GM19324 (cell line): Measurements from ENCODE around the gene SUN1.
"Not testable (repeated sequence)": the region's sequence is repeated elsewhere in the genome, so short reads cannot be mapped to it uniquely, and the experiment has no call there.

ENCODE experiments used
- ATAC-seq: cut with Tn5 transposase; IDR thresholded peaks from one replicate; pipeline ENCODE4 v1.9.1; 2021; ENCODE audit warnings: mild to moderate bottlenecking, moderate library complexity; ENCODE audit not compliant: unreplicated experiment, low FRiP score

Gene SUN1

DNA sequence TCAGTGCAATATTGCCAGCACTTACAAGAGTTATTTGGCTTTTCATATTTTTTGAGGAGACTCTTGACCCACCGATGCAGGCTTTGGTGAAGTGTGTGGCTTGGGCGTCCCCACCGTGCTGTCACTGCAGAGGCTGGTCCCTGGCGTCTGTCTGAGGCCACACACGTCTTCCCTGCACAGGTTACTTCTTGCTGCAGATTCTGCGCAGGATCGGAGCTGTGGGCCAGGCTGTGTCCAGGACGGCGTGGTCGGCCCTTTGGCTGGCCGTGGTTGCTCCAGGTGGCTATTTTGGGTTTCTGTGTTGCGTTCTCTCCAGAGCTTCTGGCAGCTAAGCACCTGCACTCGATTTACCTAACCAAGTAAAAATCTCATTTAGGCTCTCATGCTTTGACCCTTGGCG is 18.9 kb downstream of the SUN1 start:
- no peak for ATAC-seq

DNA sequence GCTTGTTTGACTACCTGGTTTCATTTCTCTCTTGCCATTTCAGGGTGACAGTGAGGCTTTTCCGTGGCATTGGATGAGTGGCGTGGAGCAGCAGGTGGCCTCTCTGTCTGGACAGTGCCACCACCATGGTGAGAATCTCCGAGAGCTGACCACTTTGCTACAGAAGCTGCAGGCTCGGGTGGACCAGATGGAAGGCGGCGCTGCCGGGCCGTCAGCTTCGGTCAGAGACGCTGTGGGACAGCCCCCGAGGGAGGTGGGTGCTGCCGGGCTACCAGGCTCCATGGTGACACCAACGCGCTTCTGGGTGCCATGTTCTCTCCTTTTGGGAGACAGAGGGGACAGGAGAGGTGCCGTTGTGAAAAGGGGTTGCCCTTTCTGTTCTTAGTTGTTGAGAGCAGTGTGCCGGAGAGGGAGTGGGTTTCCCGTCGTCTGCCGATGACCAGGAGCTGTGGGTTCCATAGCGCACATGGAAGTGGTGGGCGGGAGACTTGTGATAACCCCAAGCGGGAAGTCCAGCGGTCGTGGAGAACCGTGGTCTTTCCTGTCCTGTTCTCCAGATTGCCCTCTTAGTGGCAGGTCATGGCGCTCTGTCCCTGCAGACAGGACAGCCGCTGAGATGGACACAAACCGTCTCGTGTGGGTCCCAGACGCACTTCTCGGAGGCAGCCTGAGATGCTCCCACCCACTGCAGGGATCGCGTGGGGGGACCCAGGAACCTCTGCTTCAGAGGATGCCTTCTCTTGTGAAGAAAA is 21.3 kb downstream of the SUN1 start:
- no peak for ATAC-seq

DNA sequence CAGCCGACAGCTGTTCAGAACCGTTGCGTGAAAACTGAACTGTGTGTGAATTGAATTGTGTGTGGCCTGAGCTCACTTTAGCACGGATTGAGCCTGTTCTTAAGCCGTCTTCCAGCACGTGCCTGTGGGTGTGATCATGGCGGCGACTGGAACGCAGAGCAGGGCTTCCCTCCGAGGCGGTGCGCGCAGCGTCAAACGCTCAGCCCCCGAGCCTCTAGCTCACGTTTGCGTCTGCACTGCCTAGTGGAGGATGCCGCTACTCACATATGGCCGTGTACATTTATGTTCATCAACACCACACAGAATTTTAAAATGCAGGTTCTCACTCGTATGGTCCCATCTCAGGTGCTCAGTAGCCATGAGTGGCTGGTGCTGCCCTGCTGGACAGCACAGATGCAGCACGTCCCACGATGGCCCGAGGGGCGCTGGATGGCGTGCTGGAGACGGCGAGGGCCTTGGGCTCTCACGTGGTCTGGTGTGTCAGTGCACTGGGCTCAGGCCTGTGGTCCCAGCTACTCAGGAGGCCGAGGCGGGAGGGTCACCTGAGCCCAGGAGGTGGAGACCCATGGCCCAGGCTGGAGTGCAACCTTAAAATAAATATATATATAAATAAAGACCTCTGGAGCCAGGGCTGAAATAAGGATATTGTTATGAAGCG is 22.0 kb downstream of the SUN1 start:
- no peak for ATAC-seq

DNA sequence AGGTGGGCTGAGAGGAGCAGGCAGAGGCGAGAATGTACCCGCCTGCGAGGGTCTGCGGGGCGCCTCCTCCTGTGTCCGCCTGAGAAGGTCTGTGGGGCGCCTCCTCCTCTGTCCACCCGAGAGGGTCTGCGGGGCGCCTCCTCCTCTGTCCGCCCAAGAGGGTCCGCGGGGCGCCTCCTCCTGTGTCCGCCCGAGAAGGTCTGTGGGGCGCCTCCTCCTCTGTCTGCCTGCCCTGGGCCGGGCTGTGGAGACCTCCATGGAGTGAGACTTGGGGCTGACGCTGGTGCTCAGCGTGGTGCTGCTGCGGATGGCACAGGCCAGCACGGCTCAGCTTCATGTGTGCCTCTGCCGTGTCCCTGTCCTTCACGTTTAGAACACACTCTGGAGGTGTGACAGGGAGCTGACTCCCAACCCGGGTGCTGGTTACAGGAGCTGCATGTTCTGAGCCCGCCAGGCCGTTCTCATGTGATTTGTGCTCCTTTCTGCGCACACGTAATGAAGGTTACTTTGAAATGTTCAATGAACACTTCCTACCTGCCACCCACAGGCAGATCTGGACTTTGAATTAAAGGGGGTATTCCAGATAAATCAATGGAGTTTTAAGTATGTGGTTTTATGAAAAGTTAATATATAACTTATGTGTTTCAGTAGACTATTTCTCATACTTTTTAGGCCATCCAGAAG is 23.6 kb downstream of the SUN1 start:
- no peak for ATAC-seq

DNA sequence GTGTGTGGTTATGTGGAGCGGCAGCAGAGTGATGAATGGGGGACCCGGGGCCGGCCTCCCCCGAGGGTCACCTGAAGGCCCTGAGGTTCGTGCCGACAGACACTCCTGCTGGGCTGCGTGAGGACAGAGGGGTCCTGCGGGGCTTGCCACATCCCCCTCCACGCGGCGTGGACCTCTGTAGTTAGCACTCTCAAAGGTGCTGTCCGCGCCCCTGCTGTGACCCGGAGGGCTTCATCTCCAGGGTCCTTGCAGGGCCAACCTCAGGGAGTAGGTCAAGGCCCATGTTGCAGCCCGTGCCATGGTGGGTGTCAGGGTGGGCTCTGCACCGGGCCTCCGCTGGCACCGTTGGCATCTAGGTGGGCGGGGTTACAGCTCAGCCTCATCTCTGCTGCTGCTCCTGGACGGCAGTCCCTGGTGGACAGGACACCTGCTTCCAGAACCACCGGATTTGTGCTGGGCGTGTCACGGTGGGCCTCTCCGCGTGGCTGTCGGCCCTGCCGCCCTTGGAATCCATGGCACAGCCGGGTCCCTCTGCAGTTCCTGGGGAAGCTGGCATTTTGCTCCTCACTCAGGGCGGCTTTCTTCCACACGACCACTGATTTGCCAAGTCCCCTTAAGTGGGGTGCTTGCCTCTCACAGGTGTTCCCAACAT is 24.3 kb downstream of the SUN1 start:
- no peak for ATAC-seq

DNA sequence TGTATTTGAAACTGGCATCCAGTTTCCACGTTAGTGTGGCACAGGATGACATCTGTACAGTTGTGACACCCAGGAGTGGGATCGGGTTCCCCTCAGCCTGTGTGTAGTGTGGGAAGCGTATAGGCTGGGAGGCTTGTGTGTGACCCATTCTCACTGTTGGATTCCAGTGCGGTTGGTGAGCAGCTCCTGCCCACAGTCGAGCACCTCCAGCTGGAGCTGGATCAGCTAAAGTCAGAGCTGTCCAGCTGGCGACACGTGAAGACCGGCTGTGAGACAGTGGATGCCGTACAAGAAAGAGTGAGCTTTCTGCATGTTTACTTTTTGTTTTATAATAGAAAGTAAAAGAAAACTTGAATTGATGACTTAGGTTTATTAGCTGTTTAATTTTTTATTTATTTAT is 25.4 kb downstream of the SUN1 start:
- no peak for ATAC-seq

DNA sequence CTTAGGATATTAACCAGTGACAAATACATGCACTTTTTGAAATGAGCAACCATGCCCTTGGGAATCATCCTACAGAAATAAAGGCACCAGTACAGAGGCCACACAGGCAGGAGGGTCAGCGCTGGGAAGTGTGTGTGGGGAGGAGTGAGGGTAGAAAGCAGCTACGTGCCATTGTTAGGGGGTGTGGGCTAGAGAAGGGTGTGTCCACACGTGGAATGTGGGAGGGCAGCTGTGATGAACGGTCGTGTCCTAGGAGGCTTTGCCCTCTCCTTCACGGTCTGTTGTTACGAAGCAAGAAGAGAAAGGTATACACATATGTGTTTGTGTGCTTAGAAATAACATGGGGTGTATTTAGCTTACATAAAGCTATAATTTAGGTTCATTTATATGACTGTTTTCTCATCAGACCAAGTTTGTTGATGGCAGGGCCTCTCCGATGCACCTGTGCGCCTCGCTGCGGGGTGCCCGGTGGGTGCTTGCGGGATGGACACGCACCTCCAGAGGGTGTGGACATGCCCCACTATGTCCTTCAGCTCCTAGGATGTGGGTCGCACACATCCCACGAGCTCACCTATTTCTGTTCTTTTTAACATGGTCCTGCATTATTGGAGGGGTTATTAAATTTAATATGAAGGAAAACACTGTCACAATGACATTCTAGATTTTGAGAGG is 27.2 kb downstream of the SUN1 start:
- no peak for ATAC-seq

DNA sequence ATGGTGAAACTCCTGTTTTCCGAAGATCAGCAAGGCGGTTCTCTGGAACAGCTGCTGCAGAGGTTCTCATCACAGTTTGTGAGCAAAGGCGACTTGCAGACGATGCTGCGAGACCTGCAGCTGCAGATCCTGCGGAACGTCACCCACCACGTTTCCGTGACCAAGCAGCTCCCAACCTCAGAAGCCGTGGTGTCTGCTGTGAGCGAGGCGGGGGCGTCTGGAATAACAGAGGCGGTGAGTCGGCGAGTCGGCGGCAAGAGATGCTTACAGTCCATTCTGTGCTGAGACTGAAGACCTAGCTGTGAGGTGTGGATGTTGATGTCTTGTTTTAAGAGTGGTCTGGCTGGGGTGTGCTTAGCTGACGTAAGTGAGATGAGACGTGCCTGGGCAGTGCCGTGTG is 27.9 kb downstream of the SUN1 start:
- no peak for ATAC-seq

DNA sequence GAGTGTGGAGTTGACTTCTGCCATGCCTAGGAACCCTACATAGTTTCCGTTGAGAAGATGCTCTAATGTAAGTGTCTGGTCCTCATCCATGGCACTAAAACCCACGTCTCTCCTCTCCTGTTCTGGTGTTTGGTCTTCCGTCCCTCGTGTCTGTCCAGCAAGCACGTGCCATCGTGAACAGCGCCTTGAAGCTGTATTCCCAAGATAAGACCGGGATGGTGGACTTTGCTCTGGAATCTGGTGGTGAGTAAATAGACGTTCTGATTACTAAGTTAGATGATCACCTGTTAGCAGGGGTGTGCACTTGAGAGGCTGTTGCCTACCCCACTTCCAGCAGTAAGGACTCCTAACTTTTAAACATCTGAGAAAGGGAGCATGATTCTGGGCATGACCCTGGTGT is 28.9 kb downstream of the SUN1 start:
- no peak for ATAC-seq

DNA sequence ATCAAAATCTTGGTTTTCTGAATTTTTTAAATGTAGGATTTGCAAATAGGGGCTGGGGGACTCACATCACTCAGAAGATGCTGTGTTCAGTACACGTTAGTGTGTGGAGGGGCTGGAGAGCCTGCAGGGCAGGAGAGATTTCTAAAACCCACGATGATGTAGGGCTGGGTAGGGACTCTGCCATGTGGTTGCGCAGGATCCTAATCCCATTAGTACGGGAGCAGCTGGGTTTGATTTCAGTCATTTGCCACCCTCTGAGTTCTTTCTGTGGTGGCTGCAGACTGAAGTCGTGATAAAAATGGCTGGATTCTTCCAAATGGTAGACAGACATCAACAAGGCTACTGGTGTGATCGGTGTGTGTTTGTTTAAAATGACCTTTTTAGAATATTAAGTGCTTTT is 29.9 kb downstream of the SUN1 start:
- ATAC-seq = no peak

DNA sequence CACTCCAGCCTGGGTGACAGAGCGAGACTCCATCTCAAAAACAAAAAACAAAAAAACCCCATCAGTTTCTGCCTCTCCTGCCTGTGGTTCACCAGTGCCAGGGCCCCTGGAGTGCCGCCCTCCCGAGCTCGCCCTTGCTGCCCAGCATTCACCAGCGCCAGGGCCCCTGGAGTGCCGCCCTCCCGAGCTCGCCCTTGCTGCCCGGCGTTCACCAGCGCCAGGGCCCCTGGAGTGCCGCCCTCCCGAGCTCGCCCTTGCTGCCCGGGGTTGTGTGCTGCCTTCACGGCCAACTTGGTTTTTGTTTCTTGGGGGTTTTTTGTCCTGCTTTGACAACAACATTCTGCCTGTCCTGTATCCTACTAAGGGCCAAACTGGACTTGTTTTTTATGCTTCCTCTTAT is 30.8 kb downstream of the SUN1 start:
- no peak for ATAC-seq

DNA sequence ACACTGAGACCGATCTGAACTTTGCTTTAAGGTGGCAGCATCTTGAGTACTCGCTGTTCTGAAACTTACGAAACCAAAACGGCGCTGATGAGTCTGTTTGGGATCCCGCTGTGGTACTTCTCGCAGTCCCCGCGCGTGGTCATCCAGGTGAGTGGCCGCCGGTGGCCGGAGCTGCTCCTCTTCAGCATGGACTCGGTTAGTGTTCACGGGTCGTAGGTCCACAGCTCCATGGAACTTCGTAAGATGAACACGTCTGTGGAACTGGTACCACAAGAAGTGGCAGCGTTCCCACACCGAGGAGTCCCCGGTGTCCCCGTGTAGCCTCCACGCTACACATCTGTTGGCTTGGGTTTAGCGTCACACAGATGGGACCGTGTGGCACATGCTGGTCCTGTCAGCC is 33.6 kb downstream of the SUN1 start:
- ATAC-seq = no peak

DNA sequence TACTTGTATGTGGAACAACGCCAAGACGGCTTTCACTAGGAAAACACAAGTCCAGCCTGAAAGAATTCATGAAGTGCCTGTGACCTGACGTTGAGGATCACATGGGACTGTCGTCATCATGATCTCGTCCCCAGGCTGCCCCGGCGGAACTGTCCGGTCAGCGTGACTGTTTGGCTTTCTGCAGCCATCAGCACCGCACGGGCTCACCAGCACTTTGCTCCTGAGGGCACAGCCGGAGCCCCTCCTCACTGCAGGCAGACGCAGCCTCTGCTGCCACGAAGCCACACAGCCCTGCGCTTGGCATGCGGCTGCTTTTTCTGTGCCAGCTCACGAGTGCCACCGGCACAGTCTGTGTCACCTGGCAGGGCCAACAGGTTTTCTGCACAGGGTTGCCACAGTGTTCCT is 34.7 kb downstream of the SUN1 start:
- no peak for ATAC-seq

DNA sequence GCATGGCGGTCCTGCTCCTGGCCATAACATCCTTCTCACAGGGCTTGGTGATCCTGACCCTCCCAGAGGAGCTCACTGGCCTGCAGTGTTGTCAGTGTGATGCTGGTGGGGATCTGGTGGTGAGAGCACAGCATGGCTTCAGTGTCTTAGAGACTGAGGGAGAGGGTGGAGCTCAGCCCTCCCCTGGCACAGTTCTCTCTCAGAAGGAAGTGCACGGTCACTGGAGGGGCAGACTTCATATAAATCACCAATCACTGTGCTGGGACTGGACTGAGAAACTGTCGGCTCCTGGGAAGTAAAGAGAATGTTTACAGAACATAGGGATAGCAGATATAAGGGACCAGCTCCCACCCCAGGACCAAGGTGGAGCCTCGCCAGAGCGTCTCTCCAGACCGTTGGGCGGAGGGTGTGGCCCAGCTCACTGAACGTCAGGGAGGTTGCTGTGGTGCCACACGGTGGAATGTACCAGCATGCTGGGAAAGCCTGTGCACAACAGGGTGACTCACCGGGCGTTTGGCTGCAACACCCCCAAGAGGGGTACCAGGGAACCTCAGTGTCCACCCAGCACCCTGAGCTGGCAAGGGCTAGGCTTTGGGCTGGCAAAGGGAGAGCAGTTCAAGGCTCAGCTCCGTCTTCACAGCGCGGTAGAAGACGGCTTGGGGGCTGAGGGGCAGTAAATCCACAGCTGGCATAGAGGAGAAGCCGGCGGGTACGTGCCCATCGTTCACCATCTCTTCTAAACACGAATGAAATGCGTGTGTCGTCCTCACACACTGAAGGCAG is 35.3 kb downstream of the SUN1 start:
- no peak for ATAC-seq

DNA sequence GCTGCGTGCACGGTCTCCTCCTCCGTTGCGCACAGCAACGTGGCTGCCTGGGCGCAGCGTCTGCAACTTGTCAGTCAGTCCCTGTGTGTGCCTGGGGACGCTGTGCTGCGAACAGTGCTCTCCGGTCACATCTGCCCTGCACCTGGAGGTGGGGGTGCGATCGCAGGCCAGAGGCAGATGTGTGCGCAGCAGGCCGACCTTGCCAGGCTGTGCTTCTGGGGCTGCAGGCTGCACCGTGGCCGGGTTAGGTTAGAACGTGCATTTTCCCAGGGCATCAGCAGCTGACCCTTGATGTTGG is 35.9 kb downstream of the SUN1 start:
- ATAC-seq = no peak

DNA sequence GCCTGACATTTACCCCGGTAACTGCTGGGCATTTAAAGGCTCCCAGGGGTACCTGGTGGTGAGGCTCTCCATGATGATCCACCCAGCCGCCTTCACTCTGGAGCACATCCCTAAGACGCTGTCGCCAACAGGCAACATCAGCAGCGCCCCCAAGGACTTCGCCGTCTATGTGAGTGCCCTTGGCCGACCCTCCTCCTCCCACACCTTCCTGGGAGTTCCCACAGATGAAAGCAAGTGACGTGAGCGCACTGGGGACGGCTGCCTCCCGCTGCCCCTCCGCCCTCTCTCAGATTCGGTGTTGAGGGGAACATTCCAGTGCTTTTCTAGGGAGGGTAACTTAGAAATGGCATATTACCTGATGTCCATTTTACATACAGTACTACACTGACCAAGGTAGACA is 37.1 kb downstream of the SUN1 start:
- no peak for ATAC-seq

DNA sequence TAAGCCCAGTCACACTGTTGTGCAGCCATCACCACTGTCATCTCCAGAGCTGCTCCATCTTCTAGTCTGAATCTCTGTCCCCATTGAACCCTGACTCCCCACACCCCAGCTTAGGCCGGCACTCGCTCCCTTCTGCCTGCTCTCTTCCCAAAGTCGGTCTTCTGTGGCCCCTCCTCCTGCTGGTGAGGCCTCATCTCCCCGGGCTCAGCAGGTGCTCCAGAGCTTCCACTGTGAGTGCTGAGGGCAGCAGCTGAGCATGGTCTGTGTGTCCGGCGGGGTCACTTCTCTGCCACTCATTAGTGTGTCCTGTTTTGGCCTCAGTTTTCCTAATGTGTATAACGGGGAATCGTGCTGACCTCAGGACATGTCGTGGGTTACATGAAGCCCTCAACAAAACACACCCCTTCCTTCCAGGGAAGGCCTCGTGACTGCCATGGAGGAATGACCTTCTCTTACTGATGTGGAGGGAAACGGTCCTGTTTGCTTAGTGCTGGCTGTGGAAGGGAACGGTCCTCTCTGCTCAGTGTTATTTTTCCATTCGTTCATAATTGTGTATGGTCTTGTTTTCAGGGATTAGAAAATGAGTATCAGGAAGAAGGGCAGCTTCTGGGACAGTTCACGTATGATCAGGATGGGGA is 39.7 kb downstream of the SUN1 start:
- no peak for ATAC-seq

DNA sequence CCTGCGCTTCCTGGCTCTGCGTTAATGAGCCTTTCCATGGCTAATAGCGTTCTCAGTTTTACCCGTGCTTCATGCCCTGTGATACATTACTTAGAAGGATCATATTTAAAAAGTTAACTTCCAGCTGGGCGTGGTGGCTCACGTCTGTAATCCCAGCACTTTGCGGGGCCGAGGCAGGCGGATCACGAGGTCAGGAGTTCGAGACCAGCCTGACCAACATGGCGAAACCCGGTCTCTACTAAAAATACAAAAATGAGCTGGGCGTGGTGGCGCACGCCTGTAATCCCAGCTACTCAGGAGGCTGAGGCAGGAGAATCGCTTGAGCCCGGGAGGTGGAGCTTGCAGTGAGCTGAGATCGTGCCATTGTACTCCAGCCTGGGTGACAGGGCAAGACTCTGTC is 40.4 kb downstream of the SUN1 start:
- not testable (repeated sequence) for ATAC-seq

DNA sequence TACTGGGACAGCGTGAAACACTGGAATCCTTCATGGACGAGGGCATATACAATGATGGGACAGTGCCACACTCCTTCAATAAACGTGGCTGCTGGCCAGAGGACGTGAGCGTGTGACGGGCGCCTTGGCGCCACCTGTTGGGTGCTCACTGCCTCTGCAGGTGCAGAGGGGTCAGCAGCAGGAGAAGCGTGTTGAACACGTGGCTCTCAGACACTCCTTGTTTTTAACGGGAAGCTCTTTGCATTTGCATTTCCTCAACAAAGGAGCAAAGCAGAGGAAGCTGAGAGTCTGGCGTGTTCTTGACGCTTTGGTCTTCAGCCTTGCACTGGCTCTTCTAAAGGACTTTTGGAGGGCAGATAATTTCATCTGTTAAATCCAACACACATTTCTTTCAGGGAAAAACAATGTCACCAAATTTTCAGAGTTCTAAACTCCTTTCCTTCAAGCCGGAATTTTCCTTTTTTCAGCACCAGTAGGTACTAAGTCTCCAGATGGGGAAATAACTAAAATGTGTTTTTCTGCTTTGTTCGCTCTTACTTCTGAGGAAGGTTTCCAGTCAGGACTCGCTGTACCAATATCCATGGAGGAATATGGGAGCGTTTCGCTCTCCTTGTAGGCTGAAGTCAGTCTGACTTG is 41.2 kb downstream of the SUN1 start:
- no peak for ATAC-seq
